ENCODE measurements around the gene PECR.

The PECR gene

DNA sequence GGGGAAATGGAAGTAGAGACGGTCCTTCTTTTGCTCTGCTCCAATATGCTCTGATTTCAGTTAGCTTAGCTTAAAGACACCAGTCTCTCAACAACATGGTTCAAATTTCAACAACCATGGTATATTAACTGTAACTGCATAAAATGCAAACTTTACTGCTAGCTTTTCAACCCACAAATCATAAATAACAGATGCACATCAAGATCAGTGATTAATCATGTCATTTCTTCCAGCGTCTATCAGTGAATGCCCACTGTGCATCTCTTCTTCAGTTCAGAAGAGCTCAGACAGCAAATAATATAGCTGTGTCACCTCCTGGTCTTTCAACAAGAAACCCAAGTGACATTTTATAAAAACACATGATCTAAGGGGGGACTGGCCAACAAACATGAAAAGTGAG lies 12.6 kb downstream of the PECR start:
- no peak for DNase-seq

GRCh38 chr2:216066230-216066629 lies 15.4 kb downstream of the PECR start:
- peak; percentile 91 for DNase-seq

GRCh38 chr2:216064665-216065064 lies 16.9 kb downstream of the PECR start:
- no peak for DNase-seq

DNA sequence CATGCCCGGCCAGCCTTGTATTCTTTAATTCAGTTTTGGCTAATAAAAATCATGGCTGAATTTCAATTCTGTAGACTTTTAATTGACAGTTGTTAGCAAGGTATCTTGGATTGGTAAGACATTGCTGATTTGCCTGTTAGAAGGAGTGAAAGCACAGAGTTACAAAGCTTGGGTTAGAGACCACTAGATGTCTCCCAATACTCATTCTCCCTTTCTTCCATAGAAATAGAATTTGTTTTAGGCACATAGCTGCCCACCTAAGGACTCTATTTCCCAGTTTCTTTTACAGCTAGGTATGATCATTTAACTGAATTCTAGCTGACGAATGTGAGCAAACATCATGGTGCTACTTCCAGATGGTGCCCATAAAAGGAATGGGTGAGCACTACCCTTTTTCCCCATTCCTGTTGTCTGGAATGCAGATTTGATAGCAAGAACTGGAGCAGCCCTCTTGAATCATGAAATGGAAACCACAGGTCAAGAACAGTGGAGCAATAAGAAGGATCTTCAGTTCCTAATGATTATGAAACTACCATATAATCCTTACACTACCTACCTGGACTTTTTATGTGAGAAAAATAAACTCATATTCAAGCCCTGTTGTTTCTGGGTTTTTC lies 17.5 kb downstream of the PECR start:
- peak; percentile 34 for DNase-seq

DNA sequence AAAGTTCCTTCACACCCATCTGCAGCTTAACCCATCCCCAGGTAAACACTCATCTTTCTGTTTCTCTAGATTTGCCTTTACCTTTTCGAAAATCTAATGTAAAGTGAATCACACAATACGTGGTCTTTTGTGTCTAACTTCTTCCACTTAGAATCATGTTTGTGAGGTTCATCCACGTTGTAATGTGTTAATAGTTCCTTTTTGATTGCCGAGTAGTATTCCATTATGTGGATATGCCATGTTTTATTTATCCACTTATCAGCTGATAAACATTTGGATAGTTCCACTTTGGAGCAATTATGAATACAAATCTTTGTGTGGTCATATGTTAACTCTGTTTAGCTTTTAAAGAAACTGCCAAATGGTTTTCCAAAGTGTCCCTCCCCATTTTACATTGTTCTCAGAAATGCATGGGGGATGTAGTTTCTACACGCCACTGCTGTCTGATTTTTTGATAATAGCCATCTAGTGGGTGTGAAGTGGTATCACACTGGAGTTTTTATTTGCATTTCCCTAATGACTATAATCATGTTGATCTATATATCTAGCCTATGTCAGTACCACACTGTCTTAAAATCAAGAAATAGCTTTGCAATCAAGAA lies 22.3 kb downstream of the PECR start:
- no peak for DNase-seq

- peak; percentile 100 for DNase-seq
Observed at GRCh38 chr2:216057688-216058193, 23.9 kb downstream of the PECR start.

DNA sequence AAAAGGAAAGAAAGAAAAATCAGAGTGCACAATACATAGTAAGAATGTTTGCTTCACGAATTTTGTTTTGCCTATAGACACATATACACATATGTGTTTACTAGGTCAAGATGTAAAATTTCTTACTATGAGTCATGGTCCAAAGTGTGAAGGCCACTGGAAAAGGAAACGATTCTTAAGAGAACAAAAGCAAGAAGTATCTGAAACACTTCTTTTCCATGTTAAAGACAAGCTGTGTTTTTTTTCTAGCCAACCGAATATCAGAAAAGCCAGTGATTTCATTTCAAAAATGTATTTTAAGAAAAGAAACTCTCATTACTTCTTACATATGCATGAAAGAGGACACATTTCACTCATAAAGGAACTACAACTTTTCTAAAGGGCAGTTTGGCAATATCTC lies 24.9 kb downstream of the PECR start:
- peak; percentile 56 for DNase-seq

GRCh38 chr2:216055680-216056079 lies 25.9 kb downstream of the PECR start:
- no peak for DNase-seq

- DNase-seq: no peak
Observed at GRCh38 chr2:216052420-216052819, 29.2 kb downstream of the PECR start.

DNA sequence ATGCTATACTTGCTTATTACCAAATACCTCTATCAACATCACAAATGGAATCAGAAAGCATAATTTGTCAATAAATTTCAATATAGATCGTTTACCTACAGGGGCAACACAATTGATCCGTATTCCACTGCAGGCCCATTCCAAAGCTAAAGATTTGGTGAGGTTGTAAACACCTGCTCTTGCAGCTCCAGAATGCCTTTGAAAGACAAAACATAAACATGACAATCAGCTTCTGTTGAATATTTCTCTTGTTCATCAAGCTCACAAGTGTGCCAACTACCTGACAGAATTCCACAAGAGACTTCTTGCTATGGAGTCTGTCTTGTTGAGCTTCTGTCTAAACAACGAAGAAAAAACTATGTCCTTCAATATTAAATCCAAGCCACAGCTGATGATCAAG lies 30.3 kb downstream of the PECR start:
- DNase-seq: no peak

DNA sequence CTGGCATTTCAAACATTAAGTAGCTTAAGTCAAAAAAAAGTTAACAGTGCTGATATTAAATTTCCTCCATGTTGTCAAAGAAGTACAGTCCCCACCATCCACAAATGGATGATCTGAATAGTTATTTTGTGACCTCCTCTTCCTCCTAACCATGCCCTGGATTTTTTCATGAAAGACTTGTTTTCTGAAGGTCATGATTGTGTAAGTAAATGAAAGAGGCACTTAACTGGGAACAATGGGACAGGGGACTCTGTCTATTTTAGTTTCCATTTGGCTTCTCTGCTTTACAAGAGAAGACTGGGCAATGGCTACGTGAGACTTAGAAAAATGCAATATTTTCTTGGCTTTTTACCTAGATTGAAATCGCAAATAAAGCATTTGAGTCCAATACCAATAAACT lies 32.2 kb downstream of the PECR start:
- no peak for DNase-seq

- no peak for DNase-seq
Observed at GRCh38 chr2:216047397-216047796, 34.2 kb downstream of the PECR start.

DNA sequence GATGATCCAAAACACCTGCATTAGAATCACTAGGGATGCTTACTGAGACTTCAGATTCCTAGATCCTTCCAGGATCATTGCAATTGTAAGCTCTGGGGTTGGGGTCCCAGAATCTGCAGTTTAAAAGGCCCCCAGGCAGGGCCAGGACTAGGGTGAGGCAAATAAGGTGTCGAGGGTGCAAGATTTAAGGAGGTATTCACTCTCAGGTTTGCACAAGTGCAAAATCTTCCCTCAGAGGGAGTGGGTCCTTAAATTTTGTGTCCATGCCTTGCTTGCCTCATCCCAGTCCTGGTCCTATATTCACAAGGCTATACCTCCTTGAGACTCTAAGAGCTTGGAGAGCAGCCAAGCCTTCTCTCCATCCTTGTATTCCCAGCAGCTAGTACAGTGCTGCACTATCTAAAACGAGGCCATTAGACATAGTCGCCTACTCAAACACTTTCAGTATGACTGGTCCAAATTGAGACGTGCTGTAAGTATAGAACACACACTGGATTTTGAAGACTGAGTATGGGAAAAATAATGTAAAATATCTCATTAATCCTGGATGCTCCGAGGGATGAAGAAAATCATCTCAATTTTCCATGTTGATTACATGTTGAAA lies 36.6 kb downstream of the PECR start:
- no peak for DNase-seq

DNA sequence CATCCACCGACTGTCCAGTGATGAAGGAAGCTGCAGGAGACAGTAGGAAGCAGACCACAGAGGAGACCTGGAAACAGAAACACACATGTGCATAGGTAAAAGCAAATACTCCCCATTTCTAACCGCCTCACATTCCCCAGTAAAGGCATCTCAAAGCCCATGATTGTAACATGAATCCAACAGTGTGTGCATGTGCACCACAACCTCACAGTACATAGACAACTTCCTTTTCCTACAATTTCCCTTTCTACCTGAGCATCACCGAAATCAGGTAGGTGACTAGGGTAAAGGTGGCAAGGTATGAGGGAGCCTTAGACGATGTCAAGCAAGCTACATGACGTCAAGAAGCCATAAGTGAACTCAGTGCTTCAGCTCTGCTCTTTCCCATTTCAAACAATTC lies 37.7 kb downstream of the PECR start:
- no peak for DNase-seq

GRCh38 chr2:216041438-216041837 lies 40.2 kb downstream of the PECR start:
- DNase-seq: no peak

- DNase-seq: no peak
Observed at GRCh38 chr2:216039918-216040317, 41.7 kb downstream of the PECR start.

DNA sequence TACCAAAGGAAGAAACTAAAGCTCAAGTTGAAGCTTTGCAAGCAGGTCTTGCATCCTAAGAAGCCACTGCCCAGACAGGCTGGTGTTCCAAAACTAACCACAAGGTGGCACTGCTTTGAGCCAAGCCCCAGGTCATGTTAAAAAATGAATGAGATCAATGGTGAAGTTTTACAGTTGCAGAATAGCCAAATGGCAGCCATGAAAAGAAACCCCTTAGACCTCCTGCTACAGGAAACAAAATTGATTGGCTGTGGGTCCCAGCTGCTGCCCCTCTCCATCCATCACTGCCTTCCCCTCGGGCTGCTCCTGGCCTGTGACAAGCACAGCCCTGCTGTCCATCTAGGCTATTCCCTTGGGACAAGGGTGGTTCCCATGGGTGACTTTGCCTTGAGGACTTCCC lies 47.5 kb downstream of the PECR start:
- DNase-seq: peak; percentile 42

DNA sequence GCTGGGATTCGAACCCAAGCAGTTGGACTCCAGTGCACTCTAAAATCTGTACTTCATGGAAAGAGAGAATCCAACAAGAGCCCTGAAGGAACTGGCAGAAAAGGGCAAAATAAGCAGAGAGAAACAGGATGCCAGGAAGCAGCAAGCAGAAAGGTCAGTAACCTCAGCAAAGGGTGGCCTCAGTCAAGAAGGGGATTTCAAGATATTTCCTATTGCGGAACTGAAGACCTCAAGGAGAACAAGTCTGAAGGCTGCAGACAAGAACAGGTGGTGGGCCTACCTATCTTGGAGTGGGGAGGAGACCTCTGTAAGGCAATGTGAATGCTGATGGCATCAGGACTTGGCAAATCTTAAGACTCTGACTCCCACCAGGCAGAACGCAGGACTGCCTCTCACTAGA lies 48.2 kb downstream of the PECR start:
- no peak for DNase-seq

- peak; percentile 59 for DNase-seq
Observed at GRCh38 chr2:216031960-216032689, 49.5 kb downstream of the PECR start.

DNA sequence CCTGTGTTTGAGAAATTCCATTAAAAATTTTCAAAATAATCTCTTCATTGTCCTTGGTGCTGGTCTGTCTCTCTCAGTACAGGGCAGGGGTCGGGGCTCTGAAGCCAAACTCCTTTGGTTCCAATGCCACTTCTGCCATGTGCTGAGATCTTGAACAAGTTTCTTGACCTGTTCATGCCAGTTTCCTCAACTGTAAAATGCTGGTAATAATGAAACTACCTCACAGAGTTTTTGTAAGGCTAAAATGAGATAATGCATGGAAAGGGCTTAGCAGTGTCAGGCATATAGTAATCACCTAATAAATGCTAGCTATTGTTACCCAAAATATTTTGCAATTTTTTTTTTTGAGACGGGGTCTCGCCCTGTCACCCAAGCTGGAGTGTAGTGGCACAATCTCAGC lies 51.4 kb downstream of the PECR start:
- no peak for DNase-seq

GRCh38 chr2:216029416-216030129 lies 52.0 kb downstream of the PECR start:
- no peak for DNase-seq

GRCh38 chr2:216024779-216025336 lies 56.8 kb downstream of the PECR start:
- DNase-seq: no peak

Measured in kidney glomerular epithelial cell (primary cell).